HCT116 (cell line): ENCODE data around the gene PXDN.

Experiments used
- FOSL1 ChIP-seq: IDR thresholded peaks from 2 replicates; pipeline ENCODE4 v1.6.1; 2012; ENCODE audit warnings: low read depth
- POLR2A ChIP-seq: IDR thresholded peaks from 2 replicates; pipeline ENCODE4 v1.7.0; 2011; ENCODE audit warnings: borderline replicate concordance; ENCODE audit not compliant: insufficient read depth, insufficient read length; ENCODE audit errors: extremely low read depth
- RAD21 ChIP-seq: IDR thresholded peaks from 2 replicates; pipeline ENCODE4 v1.6.1; 2012; ENCODE audit warnings: low read depth, mild to moderate bottlenecking
- SIN3A ChIP-seq: IDR thresholded peaks from 2 replicates; pipeline ENCODE4 v1.6.1; 2012; ENCODE audit warnings: low read depth
- SP1 ChIP-seq: IDR thresholded peaks from 2 replicates; pipeline ENCODE4 v1.6.1; 2012; ENCODE audit warnings: low read depth
- ZFX ChIP-seq: fragments of 450-650 bp; IDR thresholded peaks from 2 replicates; pipeline ENCODE4 v1.6.1; 2017
- ZNF274 ChIP-seq: fragments of 200-500 bp; sonication (Bioruptor generic); IDR thresholded peaks from 2 replicates; pipeline ENCODE4 v1.6.1; 2014; ENCODE audit warnings: mild to moderate bottlenecking, low read depth, low read length, inconsistent platforms
- TF ChIP-seq, protein P1 (sequence below), 3 experiments: fragments of 200-600 bp in 1 of 3; sonication (generic) in 1 of 3; IDR thresholded peaks in 2 of 3; conservative IDR thresholded peaks in 1 of 3; 2 replicates each; pipeline ENCODE4 v1.5.1; 2012 to 2017; ENCODE audit warnings: low read depth in 2 of 3, low read length in 2 of 3, antibody characterized with exemption in 1 of 3, borderline replicate concordance in 1 of 3, control low read depth in 1 of 3, mild to moderate bottlenecking in 1 of 3, mixed read lengths in 1 of 3, mixed run types in 1 of 3, moderate library complexity in 1 of 3; ENCODE audit not compliant: insufficient read depth in 1 of 3
- TF ChIP-seq, protein P2 (sequence below): IDR thresholded peaks from 2 replicates; pipeline ENCODE4 v1.6.1; 2012; ENCODE audit warnings: low read depth
- TF ChIP-seq, protein P3 (sequence below): IDR thresholded peaks from 2 replicates; pipeline ENCODE4 v1.6.1; 2011; ENCODE audit warnings: mild to moderate bottlenecking, low read length, moderate library complexity; ENCODE audit not compliant: insufficient replicate concordance; ENCODE audit errors: extremely low read depth

DNA sequence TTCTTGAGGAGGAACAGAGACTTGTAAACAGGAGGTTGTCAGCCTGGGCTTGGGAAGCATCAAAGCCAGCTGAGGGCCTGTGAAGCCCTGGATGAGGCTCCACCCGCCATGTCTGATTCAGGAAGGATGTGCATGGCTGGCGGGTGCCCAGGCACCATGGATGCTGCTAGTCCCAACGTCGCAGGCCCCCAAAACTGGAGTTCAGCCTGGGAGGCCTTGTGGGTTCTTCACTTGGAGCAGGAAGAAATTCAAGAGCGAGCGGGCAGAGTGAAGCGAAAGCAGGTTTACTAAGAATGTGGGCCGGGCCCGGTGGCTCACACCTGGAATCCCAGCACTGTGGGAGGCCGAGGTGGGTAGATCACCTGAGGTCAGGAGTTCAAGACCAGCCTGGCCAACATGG lies 12.1 kb upstream of the PXDN start:
- no peak for TF ChIP-seq SP1
- no peak for TF ChIP-seq ZFX
- no peak for TF ChIP-seq RAD21
- no peak for TF ChIP-seq POLR2A
- TF ChIP-seq, protein P1, sequence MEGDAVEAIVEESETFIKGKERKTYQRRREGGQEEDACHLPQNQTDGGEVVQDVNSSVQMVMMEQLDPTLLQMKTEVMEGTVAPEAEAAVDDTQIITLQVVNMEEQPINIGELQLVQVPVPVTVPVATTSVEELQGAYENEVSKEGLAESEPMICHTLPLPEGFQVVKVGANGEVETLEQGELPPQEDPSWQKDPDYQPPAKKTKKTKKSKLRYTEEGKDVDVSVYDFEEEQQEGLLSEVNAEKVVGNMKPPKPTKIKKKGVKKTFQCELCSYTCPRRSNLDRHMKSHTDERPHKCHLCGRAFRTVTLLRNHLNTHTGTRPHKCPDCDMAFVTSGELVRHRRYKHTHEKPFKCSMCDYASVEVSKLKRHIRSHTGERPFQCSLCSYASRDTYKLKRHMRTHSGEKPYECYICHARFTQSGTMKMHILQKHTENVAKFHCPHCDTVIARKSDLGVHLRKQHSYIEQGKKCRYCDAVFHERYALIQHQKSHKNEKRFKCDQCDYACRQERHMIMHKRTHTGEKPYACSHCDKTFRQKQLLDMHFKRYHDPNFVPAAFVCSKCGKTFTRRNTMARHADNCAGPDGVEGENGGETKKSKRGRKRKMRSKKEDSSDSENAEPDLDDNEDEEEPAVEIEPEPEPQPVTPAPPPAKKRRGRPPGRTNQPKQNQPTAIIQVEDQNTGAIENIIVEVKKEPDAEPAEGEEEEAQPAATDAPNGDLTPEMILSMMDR (IDR thresholded peaks at IDR 0.05 in 2 of 3, conservative IDR thresholded peaks at IDR 0.05 in 1 of 3; ENCODE audit: borderline replicate concordance in 1 of 3, insufficient read depth in 1 of 3, low read depth in 2 of 3, low read length in 2 of 3), result no peak
- TF ChIP-seq, protein P2, sequence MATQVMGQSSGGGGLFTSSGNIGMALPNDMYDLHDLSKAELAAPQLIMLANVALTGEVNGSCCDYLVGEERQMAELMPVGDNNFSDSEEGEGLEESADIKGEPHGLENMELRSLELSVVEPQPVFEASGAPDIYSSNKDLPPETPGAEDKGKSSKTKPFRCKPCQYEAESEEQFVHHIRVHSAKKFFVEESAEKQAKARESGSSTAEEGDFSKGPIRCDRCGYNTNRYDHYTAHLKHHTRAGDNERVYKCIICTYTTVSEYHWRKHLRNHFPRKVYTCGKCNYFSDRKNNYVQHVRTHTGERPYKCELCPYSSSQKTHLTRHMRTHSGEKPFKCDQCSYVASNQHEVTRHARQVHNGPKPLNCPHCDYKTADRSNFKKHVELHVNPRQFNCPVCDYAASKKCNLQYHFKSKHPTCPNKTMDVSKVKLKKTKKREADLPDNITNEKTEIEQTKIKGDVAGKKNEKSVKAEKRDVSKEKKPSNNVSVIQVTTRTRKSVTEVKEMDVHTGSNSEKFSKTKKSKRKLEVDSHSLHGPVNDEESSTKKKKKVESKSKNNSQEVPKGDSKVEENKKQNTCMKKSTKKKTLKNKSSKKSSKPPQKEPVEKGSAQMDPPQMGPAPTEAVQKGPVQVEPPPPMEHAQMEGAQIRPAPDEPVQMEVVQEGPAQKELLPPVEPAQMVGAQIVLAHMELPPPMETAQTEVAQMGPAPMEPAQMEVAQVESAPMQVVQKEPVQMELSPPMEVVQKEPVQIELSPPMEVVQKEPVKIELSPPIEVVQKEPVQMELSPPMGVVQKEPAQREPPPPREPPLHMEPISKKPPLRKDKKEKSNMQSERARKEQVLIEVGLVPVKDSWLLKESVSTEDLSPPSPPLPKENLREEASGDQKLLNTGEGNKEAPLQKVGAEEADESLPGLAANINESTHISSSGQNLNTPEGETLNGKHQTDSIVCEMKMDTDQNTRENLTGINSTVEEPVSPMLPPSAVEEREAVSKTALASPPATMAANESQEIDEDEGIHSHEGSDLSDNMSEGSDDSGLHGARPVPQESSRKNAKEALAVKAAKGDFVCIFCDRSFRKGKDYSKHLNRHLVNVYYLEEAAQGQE, result no peak
- TF ChIP-seq FOSL1, result no peak
- TF ChIP-seq ZNF274, result no peak
- TF ChIP-seq, protein P3, sequence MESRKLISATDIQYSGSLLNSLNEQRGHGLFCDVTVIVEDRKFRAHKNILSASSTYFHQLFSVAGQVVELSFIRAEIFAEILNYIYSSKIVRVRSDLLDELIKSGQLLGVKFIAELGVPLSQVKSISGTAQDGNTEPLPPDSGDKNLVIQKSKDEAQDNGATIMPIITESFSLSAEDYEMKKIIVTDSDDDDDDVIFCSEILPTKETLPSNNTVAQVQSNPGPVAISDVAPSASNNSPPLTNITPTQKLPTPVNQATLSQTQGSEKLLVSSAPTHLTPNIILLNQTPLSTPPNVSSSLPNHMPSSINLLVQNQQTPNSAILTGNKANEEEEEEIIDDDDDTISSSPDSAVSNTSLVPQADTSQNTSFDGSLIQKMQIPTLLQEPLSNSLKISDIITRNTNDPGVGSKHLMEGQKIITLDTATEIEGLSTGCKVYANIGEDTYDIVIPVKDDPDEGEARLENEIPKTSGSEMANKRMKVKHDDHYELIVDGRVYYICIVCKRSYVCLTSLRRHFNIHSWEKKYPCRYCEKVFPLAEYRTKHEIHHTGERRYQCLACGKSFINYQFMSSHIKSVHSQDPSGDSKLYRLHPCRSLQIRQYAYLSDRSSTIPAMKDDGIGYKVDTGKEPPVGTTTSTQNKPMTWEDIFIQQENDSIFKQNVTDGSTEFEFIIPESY, result no peak
- no peak for TF ChIP-seq SIN3A
